HG03571 (cell line): Measurements from ENCODE around the gene MTHFSD.

Experiments
- ATAC-seq: cut with Tn5 transposase; IDR thresholded peaks from one replicate; pipeline ENCODE4 v1.9.1; 2021; ENCODE audit not compliant: unreplicated experiment

MTHFSD gene

GRCh38 chr16:86584071-86584685 is 29.1 kb upstream of the MTHFSD start:
- no peak for ATAC-seq

- no peak for ATAC-seq
These were observed 26.4 kb upstream of the MTHFSD start for GRCh38 chr16:86581458-86581857.

GRCh38 chr16:86580791-86581170 is 25.7 kb upstream of the MTHFSD start:
- ATAC-seq, result no peak

GRCh38 chr16:86580063-86580790 is 25.2 kb upstream of the MTHFSD start:
- no peak for ATAC-seq

GRCh38 chr16:86579268-86580062 is 24.4 kb upstream of the MTHFSD start:
- no peak for ATAC-seq

GRCh38 chr16:86578611-86579267 is 23.7 kb upstream of the MTHFSD start:
- no peak for ATAC-seq

GRCh38 chr16:86578061-86578599 is 23.1 kb upstream of the MTHFSD start, which contains the start of gene FOXL1:
FOXL1 (plus strand) TSS chr16:86578549; CDS start chr16:86578724, 175 bp downstream.
- ATAC-seq, result no peak

GRCh38 chr16:86577314-86577971 is 22.4 kb upstream of the MTHFSD start:
- no peak for ATAC-seq

- no peak for ATAC-seq
These were observed 21.7 kb upstream of the MTHFSD start for GRCh38 chr16:86576591-86577313.

GRCh38 chr16:86575754-86576557 is 20.9 kb upstream of the MTHFSD start:
- no peak for ATAC-seq

- no peak for ATAC-seq
These were observed 20.2 kb upstream of the MTHFSD start for GRCh38 chr16:86575095-86575685.

- ATAC-seq, result no peak
These were observed 19.6 kb upstream of the MTHFSD start for GRCh38 chr16:86574646-86575045.

GRCh38 chr16:86573646-86574508 is 18.8 kb upstream of the MTHFSD start:
- ATAC-seq, result no peak

- ATAC-seq, result no peak
These were observed 18.2 kb upstream of the MTHFSD start for GRCh38 chr16:86573215-86573614.

GRCh38 chr16:86572606-86573005 is 17.6 kb upstream of the MTHFSD start:
- no peak for ATAC-seq

GRCh38 chr16:86572041-86572521 is 17.0 kb upstream of the MTHFSD start:
- ATAC-seq, result no peak

- no peak for ATAC-seq
These were observed 16.5 kb upstream of the MTHFSD start for GRCh38 chr16:86571530-86571915.
